ENCODE measurements around the gene ALPL.
"Not testable (repeated sequence)": the region's sequence is repeated elsewhere in the genome, so short reads cannot be mapped to it uniquely, and the experiment has no call there.

Gene ALPL

GRCh38 chr1:21509351-21510112 is at the start of gene ALPL:
Gene ALPL (plus strand): TSS chr1:21509423. CDS start chr1:21554082, 44,659 bp downstream.
- FAIRE-seq = no peak

- not testable (repeated sequence) for FAIRE-seq
These were observed 44.1 kb upstream of the ALPL start for GRCh38 chr1:21465127-21465526.

DNA sequence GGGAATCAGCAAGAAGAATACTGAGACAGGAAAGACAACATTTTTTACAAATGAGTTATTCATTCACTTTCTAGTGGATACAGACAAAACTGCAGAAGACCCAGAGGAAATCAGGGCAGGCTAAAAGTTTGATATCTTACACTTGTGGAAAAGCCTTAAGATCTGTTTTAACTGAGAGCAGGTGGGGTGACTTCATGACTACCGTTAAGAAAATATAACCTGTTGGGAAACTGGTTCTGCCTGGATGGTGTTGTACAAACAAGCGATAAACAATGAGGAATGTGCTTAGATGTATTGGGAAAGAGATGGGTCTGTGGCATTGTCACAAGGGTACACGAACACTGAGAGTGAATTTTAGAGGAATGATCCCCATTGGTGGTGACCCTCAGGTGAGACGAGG is 41.3 kb upstream of the ALPL start:
- not testable (repeated sequence) for FAIRE-seq

- FAIRE-seq = no peak
These were observed 40.6 kb upstream of the ALPL start for GRCh38 chr1:21468599-21468998.

GRCh38 chr1:21469581-21469980 is 39.6 kb upstream of the ALPL start:
- FAIRE-seq = no peak

DNA sequence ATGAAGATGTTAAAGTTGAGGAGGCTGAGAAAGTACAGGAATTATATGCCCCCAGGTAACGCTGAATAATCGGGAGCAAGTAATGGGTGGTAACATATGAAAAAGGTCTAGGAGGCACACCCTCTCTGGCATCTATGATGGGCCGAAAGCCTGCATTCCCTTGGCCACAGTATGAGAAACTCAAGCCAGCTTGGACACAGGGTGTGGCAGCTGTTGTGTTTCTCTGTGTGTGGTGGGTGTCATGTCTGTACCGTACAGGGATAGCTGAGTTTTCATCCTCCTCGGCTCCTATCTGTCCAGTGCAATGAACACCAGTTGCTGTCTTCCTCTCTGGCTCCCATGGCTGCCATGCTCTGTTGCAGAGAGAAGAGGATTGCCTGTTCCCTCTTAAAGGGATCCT is 36.4 kb upstream of the ALPL start:
- no peak for FAIRE-seq

DNA sequence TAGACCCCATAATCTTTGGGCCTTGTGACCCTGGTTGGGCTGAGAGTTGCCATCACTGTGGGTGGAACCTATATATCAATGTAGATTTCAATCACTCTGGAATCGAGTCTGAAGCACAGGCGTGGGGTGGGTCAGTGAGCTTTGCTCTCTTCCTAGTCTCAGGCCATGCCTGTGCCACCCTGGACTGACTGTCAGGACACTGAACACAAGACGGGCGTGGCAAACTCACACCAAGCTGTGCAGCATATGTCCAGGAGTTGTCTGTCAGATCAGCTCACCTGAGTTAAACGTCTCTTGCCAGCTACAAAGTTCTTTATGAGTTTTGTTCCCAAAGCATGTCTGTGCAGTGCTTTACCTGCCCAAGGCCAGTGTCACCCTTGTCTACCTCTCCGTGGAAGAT is 30.9 kb upstream of the ALPL start:
- FAIRE-seq = no peak

GRCh38 chr1:21483881-21484280 is 25.3 kb upstream of the ALPL start:
- FAIRE-seq = not testable (repeated sequence)

- no peak for FAIRE-seq
These were observed 20.1 kb upstream of the ALPL start for GRCh38 chr1:21489146-21489545.

GRCh38 chr1:21490774-21491487 is 18.3 kb upstream of the ALPL start:
- no peak for FAIRE-seq

- no peak for FAIRE-seq
These were observed 17.5 kb upstream of the ALPL start for GRCh38 chr1:21491488-21492355.

DNA sequence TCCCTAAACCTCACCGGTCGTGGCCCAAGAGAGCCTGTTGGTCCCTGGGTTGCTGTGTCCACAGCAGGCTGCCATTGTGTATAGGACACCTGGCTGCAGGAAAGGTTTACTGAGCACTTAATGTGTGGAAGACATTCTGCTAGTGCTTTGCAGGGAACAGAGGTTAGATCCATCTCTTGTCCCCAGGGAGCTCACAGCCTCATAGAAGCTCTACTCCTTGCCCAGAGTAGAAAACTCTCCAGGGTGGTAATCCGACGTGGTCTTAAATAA is 16.9 kb upstream of the ALPL start:
- FAIRE-seq = no peak

DNA sequence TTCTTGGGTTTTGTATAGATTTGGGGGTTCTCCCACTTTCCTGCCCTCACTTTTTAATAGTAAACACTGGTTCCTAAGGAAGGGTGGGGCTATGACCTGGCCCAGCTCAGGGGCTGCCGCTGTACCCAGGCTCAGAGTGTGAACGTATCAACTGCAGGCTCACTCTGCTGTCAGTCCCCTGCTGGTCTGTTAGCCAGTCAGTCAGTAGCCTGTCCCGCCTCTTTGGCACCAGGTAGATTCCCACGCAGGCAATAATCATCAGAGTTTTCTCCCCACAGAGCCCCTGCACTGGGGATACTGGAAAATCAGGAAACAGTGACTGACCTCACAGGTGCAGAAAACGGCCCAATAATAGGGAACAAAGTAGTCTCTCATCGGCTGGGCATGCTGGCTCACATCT is 15.0 kb upstream of the ALPL start:
- FAIRE-seq = no peak

GRCh38 chr1:21495225-21495820 is 13.9 kb upstream of the ALPL start:
- FAIRE-seq = no peak

DNA sequence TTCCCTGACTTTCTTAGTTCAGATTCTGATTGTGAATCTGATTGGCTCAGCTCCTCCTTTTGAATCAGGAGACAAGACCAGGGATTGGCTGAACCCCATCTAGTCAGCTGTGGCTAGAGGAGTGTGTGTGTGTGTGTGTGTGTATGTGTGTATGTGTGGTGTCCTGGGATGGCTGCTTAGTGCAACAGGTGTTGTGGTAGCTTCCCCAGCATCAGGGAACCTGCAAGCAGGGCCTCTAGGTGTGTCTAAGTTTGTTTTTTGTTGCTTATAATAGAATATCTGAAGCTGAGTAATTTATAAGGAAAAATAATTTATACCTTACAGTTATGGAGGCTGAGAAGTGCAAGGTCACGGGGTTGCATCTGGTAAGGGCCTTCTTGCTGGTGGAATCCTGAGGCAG is 13.2 kb upstream of the ALPL start:
- FAIRE-seq = no peak

DNA sequence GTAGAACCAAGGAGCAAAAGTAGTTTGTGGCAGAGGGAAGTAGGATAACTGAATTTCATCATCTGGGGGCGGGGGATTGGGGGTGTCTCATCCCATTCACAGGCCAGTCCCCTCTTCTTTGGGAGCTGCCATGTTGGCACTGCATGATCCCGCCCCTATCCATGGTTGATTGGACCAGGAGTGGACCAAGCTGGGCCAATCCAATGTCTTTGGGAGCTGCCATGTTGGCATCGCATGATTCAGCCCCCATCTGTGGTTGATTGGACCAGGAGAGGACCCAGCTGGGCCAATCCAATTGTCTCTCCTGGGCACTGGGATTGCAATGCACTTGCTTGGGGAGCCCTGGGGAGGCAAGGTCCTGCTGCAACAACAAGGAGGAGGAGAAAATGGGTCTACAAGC is 12.3 kb upstream of the ALPL start:
- FAIRE-seq = no peak

GRCh38 chr1:21497466-21498061 is 11.7 kb upstream of the ALPL start:
- no peak for FAIRE-seq

DNA sequence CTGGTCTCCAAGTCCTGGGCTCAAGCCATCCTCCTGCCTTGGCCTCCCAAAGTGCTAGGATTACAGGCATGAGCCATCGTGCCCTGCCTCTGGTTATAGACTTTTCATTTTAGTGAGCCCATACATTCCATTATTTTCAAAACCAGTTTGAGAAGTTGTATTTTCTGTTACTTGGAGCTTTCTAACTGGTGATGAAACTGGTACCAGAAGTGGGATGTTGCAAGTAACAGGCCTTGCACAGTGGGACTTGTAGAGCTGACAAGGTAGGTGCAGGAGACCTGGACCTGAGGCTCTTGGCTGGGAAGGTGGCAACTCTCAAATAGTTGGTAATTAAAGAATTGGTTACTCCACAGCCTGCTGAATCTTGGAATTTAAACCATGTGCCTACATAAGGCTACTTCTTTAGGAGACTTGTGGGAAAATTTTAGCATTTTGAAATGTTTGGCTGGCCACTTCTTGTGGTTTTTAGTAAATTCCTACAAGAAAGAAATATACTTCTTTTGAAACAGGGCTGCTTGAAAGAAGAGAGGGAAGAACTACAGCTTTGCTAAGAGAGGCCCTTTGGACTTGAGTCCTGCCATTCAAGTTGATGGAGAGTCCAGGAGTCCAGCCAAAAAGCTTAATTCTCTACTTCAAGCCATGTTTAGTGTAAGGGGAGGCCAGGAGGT is 9.8 kb upstream of the ALPL start:
- FAIRE-seq = no peak

DNA sequence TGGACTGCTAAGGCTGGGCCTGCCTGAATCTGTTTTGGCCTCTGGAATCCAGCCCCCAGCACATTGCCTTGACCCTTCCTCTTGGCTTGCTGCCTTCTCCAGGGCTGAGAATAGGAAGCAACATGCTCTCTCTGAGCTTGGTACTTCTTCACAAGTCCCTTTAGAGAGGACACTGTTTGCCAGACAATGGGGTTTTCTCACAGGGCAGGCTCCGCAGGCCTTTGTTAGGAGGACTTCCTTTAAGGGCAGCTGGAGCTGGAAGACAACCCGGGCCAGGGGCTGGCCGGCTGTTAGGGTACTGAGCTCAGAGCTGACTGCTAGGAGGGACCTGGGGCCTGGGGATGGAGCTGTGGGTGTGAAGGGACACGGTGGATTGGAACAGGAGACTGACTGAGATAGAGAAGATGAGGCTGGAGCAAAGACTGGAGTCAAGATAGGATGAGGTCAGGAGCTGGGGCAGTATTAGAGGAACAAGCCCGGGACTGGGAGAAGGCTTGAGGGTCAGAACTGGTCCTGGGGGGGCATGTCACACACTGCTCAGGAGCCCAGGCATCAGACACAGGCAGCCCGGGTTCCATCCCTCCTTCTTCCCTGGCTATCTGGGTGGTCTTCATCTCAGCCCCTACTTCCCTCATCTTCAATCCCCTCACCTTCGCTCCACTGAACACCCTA is 5.4 kb upstream of the ALPL start:
- FAIRE-seq = no peak

- no peak for FAIRE-seq
These were observed 2.4 kb upstream of the ALPL start for GRCh38 chr1:21506804-21507203.

- FAIRE-seq = no peak
These were observed 1.5 kb upstream of the ALPL start for GRCh38 chr1:21507511-21508270.
